ENCODE data around the gene ZNF574. TPM values are rescaled to one million over a fixed set of nuclear protein-coding genes. Genes with fewer than 3 reads are reported as not detected.
A peak's percentile ranks its signal among the peaks of the same experiment; 100 is the strongest.

ZNF574 gene
- total RNA-seq, 1 experiment from 2014 or later, result 27.5 TPM

GRCh38 chr19:42066075-42066754, 9.8 kb upstream of the ZNF574 start:
- Histone ChIP-seq H3K9me3 (ENCODE audit: low read depth, low read length, poor library complexity, severe bottlenecking) (no peaks in the 10 kb centered on the region), H3K4me3 (ENCODE audit: low read depth, low read length, poor library complexity, severe bottlenecking) (no peak overlapping the region), H3K27me3 (replicated peaks; ENCODE audit: insufficient read depth, low read depth, low read length, poor library complexity) (no peaks in the 10 kb centered on the region), H3K27ac (ENCODE audit: low read depth, low read length, poor library complexity, severe bottlenecking) (no peak overlapping the region), H3K36me3 (ENCODE audit: insufficient read depth, low read length, poor library complexity, severe bottlenecking) (peaks cover 22% of the 10 kb centered on the region), H3K4me1 (ENCODE audit: insufficient read depth, low read length, poor library complexity, severe bottlenecking) (peaks cover 16% of the 10 kb centered on the region)
- TF ChIP-seq EZH2 (IDR thresholded peaks at IDR 0.05; ENCODE audit: borderline replicate concordance, low read depth, low read length, poor library complexity, severe bottlenecking), result no peak
- TF ChIP-seq CTCF (conservative IDR thresholded peaks at IDR 0.05; ENCODE audit: low read depth, low read length), result no peak
- CTCF ChIA-PET, result no interaction called here
- intact Hi-C loops (cut with micrococcal nuclease; ENCODE audit: unreplicated experiment), result no loop called here
- BruUV-seq (replicated peaks), result no TSS peak
- POLR2A ChIA-PET (ENCODE audit: low non-redundant PET), result no interaction called here
- DNase-seq (ENCODE audit: low spot score), result peak; percentile 36

GRCh38 chr19:42067315-42067888, 8.6 kb upstream of the ZNF574 start:
- intact Hi-C loops (cut with micrococcal nuclease; ENCODE audit: unreplicated experiment), result no loop called here
- Histone ChIP-seq H3K4me3 (ENCODE audit: low read depth, low read length, poor library complexity, severe bottlenecking) (no peak overlapping the region), H3K4me1 (ENCODE audit: insufficient read depth, low read length, poor library complexity, severe bottlenecking) (peaks cover 16% of the 10 kb centered on the region), H3K9me3 (ENCODE audit: low read depth, low read length, poor library complexity, severe bottlenecking) (no peaks in the 10 kb centered on the region), H3K27me3 (replicated peaks; ENCODE audit: insufficient read depth, low read depth, low read length, poor library complexity) (no peaks in the 10 kb centered on the region), H3K36me3 (ENCODE audit: insufficient read depth, low read length, poor library complexity, severe bottlenecking) (peaks cover 14% of the 10 kb centered on the region), H3K27ac (ENCODE audit: low read depth, low read length, poor library complexity, severe bottlenecking) (no peak overlapping the region)
- no peak for TF ChIP-seq CTCF (conservative IDR thresholded peaks at IDR 0.05; ENCODE audit: low read depth, low read length)
- no peak for TF ChIP-seq EZH2 (IDR thresholded peaks at IDR 0.05; ENCODE audit: borderline replicate concordance, low read depth, low read length, poor library complexity, severe bottlenecking)
- DNase-seq (ENCODE audit: low spot score), result no peak
- CTCF ChIA-PET, result no interaction called here
- BruUV-seq (replicated peaks), result no TSS peak
- POLR2A ChIA-PET (ENCODE audit: low non-redundant PET), result no interaction called here

- no peak for TF ChIP-seq EZH2 (IDR thresholded peaks at IDR 0.05; ENCODE audit: borderline replicate concordance, low read depth, low read length, poor library complexity, severe bottlenecking)
- TF ChIP-seq CTCF (conservative IDR thresholded peaks at IDR 0.05; ENCODE audit: low read depth, low read length), result no peak
- Histone ChIP-seq H3K4me1 (ENCODE audit: insufficient read depth, low read length, poor library complexity, severe bottlenecking) (peaks cover 16% of the 10 kb centered on the region), H3K9me3 (ENCODE audit: low read depth, low read length, poor library complexity, severe bottlenecking) (no peaks in the 10 kb centered on the region), H3K4me3 (ENCODE audit: low read depth, low read length, poor library complexity, severe bottlenecking) (peak overlapping the region; percentile 55), H3K27ac (ENCODE audit: low read depth, low read length, poor library complexity, severe bottlenecking) (peak overlapping the region; percentile 75), H3K27me3 (replicated peaks; ENCODE audit: insufficient read depth, low read depth, low read length, poor library complexity) (no peaks in the 10 kb centered on the region), H3K36me3 (ENCODE audit: insufficient read depth, low read length, poor library complexity, severe bottlenecking) (peaks cover 8% of the 10 kb centered on the region)
- BruUV-seq (replicated peaks), result no TSS peak
- intact Hi-C loops (cut with micrococcal nuclease; ENCODE audit: unreplicated experiment), result no loop called here
- POLR2A ChIA-PET (ENCODE audit: low non-redundant PET), result interaction anchor here (0.5 kb wide), 1 partner anchor 111 kb away, joined by 3 read pairs; no protein-coding TSS in a partner anchor
- CTCF ChIA-PET, result no interaction called here
- DNase-seq (ENCODE audit: low spot score), result no peak
Measured at GRCh38 chr19:42068361-42068755, 7.6 kb upstream of the ZNF574 start.
